ENCODE results near the gene PRM3. TPM values are rescaled to one million over a fixed set of nuclear protein-coding genes. Genes with fewer than 3 reads are reported as not detected.

The PRM3 gene
- polyA plus RNA-seq, 1 donor from 2014 or later: not detected

- H2AFZ ChIP-seq (ENCODE audit: low read depth, low read length): no peak overlapping the region
- H3F3A ChIP-seq (ENCODE audit: insufficient read depth, low read length, poor library complexity, severe bottlenecking): no peaks in the 10 kb centered on the region
- H3K4me2 ChIP-seq (ENCODE audit: low read length): no peak overlapping the region
- no peaks in the 10 kb centered on the region for H3K36me3 ChIP-seq (ENCODE audit: insufficient read depth, low read length)
- H3K79me2 ChIP-seq (replicated peaks; ENCODE audit: insufficient read depth, low read length): no peaks in the 10 kb centered on the region
- no peaks in the 10 kb centered on the region for H4K20me1 ChIP-seq (ENCODE audit: insufficient read depth)
- TF ChIP-seq SMC3 (conservative IDR thresholded peaks at IDR 0.05; ENCODE audit: poor library complexity): no peak
- no peak for TF ChIP-seq CTCF (IDR thresholded peaks at IDR 0.05; ENCODE audit: poor library complexity, severe bottlenecking)
- TF ChIP-seq EZH2 (IDR thresholded peaks at IDR 0.05; ENCODE audit: borderline replicate concordance, insufficient read depth, low read length, poor library complexity, severe bottlenecking): no peak
- no peaks in the 10 kb centered on the region for H3K27me3 ChIP-seq (ENCODE audit: insufficient read depth, low read depth, low read length)
- H3K9ac ChIP-seq (ENCODE audit: low read length): no peak overlapping the region
- no peak overlapping the region for H3K4me3 ChIP-seq (ENCODE audit: low read length)
- no peaks in the 10 kb centered on the region for H3K9me3 ChIP-seq (ENCODE audit: low read length)
- H3K27ac ChIP-seq (ENCODE audit: low read length): no peak overlapping the region
- no peaks in the 10 kb centered on the region for H3K9me2 ChIP-seq (ENCODE audit: insufficient read depth, low read length)
Measured at GRCh38 chr16:11235703-11235991, 37.8 kb downstream of the PRM3 start.

- no peaks in the 10 kb centered on the region for H3K36me3 ChIP-seq (ENCODE audit: insufficient read depth, low read length)
- no peaks in the 10 kb centered on the region for H3K9me2 ChIP-seq (ENCODE audit: insufficient read depth, low read length)
- H2AFZ ChIP-seq (ENCODE audit: low read depth, low read length): no peak overlapping the region
- H3K27me3 ChIP-seq (ENCODE audit: insufficient read depth, low read depth, low read length): no peaks in the 10 kb centered on the region
- no peaks in the 10 kb centered on the region for H3K79me2 ChIP-seq (replicated peaks; ENCODE audit: insufficient read depth, low read length)
- no peak overlapping the region for H3K4me3 ChIP-seq (ENCODE audit: low read length)
- H3K9ac ChIP-seq (ENCODE audit: low read length): no peak overlapping the region
- TF ChIP-seq POLR2AphosphoS5 (IDR thresholded peaks at IDR 0.05) (no peak), TAF1 (IDR thresholded peaks at IDR 0.05; ENCODE audit: low read depth) (no peak), RAD21 (conservative IDR thresholded peaks at IDR 0.05) (no peak), EP300 (conservative IDR thresholded peaks at IDR 0.05; ENCODE audit: poor library complexity, severe bottlenecking) (no peak)
- H3F3A ChIP-seq (ENCODE audit: insufficient read depth, low read length, poor library complexity, severe bottlenecking): no peaks in the 10 kb centered on the region
- no peaks in the 10 kb centered on the region for H4K20me1 ChIP-seq (ENCODE audit: insufficient read depth)
- H3K4me2 ChIP-seq (ENCODE audit: low read length): no peak overlapping the region
- H3K27ac ChIP-seq (ENCODE audit: low read length): no peak overlapping the region
- no peaks in the 10 kb centered on the region for H3K9me3 ChIP-seq (ENCODE audit: low read length)
Measured at GRCh38 chr16:11234884-11235702, 38.3 kb downstream of the PRM3 start.

- Histone ChIP-seq H3K9ac (ENCODE audit: low read length) (no peak overlapping the region), H3K36me3 (ENCODE audit: insufficient read depth, low read length) (no peaks in the 10 kb centered on the region), H2AFZ (ENCODE audit: low read depth, low read length) (no peak overlapping the region), H3K27me3 (ENCODE audit: insufficient read depth, low read depth, low read length) (no peaks in the 10 kb centered on the region), H4K20me1 (ENCODE audit: insufficient read depth) (no peaks in the 10 kb centered on the region), H3K4me2 (ENCODE audit: low read length) (no peak overlapping the region), H3K9me2 (ENCODE audit: insufficient read depth, low read length) (no peaks in the 10 kb centered on the region), H3K79me2 (replicated peaks; ENCODE audit: insufficient read depth, low read length) (no peaks in the 10 kb centered on the region), H3F3A (ENCODE audit: insufficient read depth, low read length, poor library complexity, severe bottlenecking) (no peaks in the 10 kb centered on the region), H3K27ac (ENCODE audit: low read length) (no peak overlapping the region), H3K4me3 (ENCODE audit: low read length) (no peak overlapping the region), H3K9me3 (ENCODE audit: low read length) (no peaks in the 10 kb centered on the region)
- no peak for TF ChIP-seq RAD21 (conservative IDR thresholded peaks at IDR 0.05)
- TF ChIP-seq TAF1 (IDR thresholded peaks at IDR 0.05; ENCODE audit: low read depth): no peak
- no peak for TF ChIP-seq MXI1 (conservative IDR thresholded peaks at IDR 0.05; ENCODE audit: poor library complexity, severe bottlenecking)
- TF ChIP-seq SMC3 (conservative IDR thresholded peaks at IDR 0.05; ENCODE audit: poor library complexity): no peak
- TF ChIP-seq REST (IDR thresholded peaks at IDR 0.05; ENCODE audit: borderline replicate concordance): no peak
- no peak for TF ChIP-seq EP300 (conservative IDR thresholded peaks at IDR 0.05; ENCODE audit: poor library complexity, severe bottlenecking)
- no peak for TF ChIP-seq EZH2 (IDR thresholded peaks at IDR 0.05; ENCODE audit: borderline replicate concordance, insufficient read depth, low read length, poor library complexity, severe bottlenecking)
- TF ChIP-seq POLR2AphosphoS5 (IDR thresholded peaks at IDR 0.05): no peak
- TF ChIP-seq CTCF (IDR thresholded peaks at IDR 0.05; ENCODE audit: poor library complexity, severe bottlenecking): no peak
Measured at GRCh38 chr16:11233727-11234376, 39.6 kb downstream of the PRM3 start.
